H1 (cell line): ENCODE results near the gene ELOVL1. TPM values are rescaled to one million over a fixed set of nuclear protein-coding genes. Genes with fewer than 3 reads are reported as not detected.

Experiments used
- CTCF ChIA-PET: fragments of 300-600 bp; sonication (Branson Sonifier 250); formaldehyde crosslinking; loops from one replicate; lab custom pipeline; 2021; ENCODE audit not compliant: partially characterized antibody; lab: Charles Lee
- POLR2A ChIA-PET: fragments of 300-600 bp; sonication (Branson Sonifier 250); formaldehyde crosslinking; loops from one replicate; lab custom pipeline; 2021; ENCODE audit warnings: inconsistent platforms; ENCODE audit not compliant: partially characterized antibody; lab: Charles Lee
- DNase-seq, 2 experiments: peaks; one replicate each; pipeline versions ENCODE4 v3.0.0 to v3.0.0-alpha.2; 2010 to 2022; ENCODE audit warnings: low spot score in 2 of 2, low read depth in 1 of 2, mixed read lengths in 1 of 2
- FAIRE-seq: peaks from 2 replicates; lab custom pipeline; 2011; peaks lifted over from hg19 to GRCh38; lab: Jason Lieb, UNC
- H2AFZ ChIP-seq: 2 replicates; pipeline ENCODE4 v1.8.1; 2012; ENCODE audit warnings: low read length, inconsistent platforms
- H2AK5ac ChIP-seq: 2 replicates; pipeline ENCODE4 v1.6.1; 2013; ENCODE audit warnings: low read depth, low read length
- H2BK120ac ChIP-seq: replicated peaks from 2 replicates; pipeline ENCODE3; 2013; ENCODE audit warnings: low read depth, low read length, inconsistent platforms
- H2BK12ac ChIP-seq: 2 replicates; pipeline ENCODE4 v1.6.1; 2013; ENCODE audit warnings: low read depth, low read length
- H2BK15ac ChIP-seq: 2 replicates; pipeline ENCODE4 v1.6.1; 2013; ENCODE audit warnings: low read length
- H2BK20ac ChIP-seq: 2 replicates; pipeline ENCODE4 v1.6.1; 2013; ENCODE audit warnings: low read length
- H2BK5ac ChIP-seq: 2 replicates; pipeline ENCODE4 v1.6.1; 2013; ENCODE audit warnings: low read depth, low read length
- H3K14ac ChIP-seq: 2 replicates; pipeline ENCODE4 v1.6.1; 2013; ENCODE audit warnings: inconsistent platforms; ENCODE audit not compliant: insufficient read length
- H3K18ac ChIP-seq: 2 replicates; pipeline ENCODE4 v1.6.1; 2013; ENCODE audit warnings: low read length; ENCODE audit errors: extremely low read depth
- H3K23ac ChIP-seq: 2 replicates; pipeline ENCODE4 v1.6.1; 2013; ENCODE audit warnings: inconsistent platforms; ENCODE audit not compliant: insufficient read length
- H3K23me2 ChIP-seq: 2 replicates; pipeline ENCODE4 v1.6.1; 2013; ENCODE audit warnings: low read depth, low read length
- H3K27ac ChIP-seq: 2 replicates; pipeline ENCODE4 v1.6.1; 2011; ENCODE audit warnings: low read depth, low read length, inconsistent platforms
- H3K27me3 ChIP-seq, 4 experiments: replicated peaks in 1 of 4; 1 replicate in 1 of 4; 2 replicates in 3 of 4; pipeline versions ENCODE4 v1.6.1 to v1.8.1; 2011 to 2013; ENCODE audit warnings: low read length in 3 of 4, mild to moderate bottlenecking in 3 of 4, inconsistent platforms in 2 of 4, mixed read lengths in 2 of 4, moderate library complexity in 1 of 4; ENCODE audit not compliant: control insufficient read depth in 3 of 4, insufficient read depth in 3 of 4; ENCODE audit errors: extremely low read depth in 1 of 4
- H3K36me3 ChIP-seq, 4 experiments: 2 replicates each; pipeline versions ENCODE4 v1.6.1 to v1.8.1; 2011 to 2013; ENCODE audit warnings: mild to moderate bottlenecking in 4 of 4, low read length in 3 of 4, moderate library complexity in 2 of 4, control low read depth in 1 of 4, inconsistent platforms in 1 of 4; ENCODE audit not compliant: insufficient read depth in 4 of 4, control insufficient read depth in 2 of 4
- H3K4ac ChIP-seq: replicated peaks from 2 replicates; pipeline ENCODE3; 2013; ENCODE audit warnings: low read length, low read depth, mixed read lengths, inconsistent platforms; ENCODE audit not compliant: insufficient read length
- H3K4me1 ChIP-seq, 4 experiments: replicated peaks in 1 of 4; 1 replicate in 1 of 4; 2 replicates in 3 of 4; pipeline versions ENCODE4 v1.6.1 to v1.8.1; 2011 to 2013; ENCODE audit warnings: low read length in 3 of 4, inconsistent platforms in 2 of 4, mixed read lengths in 1 of 4; ENCODE audit not compliant: insufficient read depth in 4 of 4, control insufficient read depth in 3 of 4
- H3K4me2 ChIP-seq, 2 experiments: 2 replicates each; pipeline versions ENCODE4 v1.6.1 to v1.8.1; 2011 to 2013; ENCODE audit warnings: low read depth in 2 of 2, low read length in 2 of 2, control low read depth in 1 of 2, inconsistent platforms in 1 of 2, mild to moderate bottlenecking in 1 of 2; ENCODE audit not compliant: insufficient read depth in 1 of 2
- H3K4me3 ChIP-seq, 4 experiments: fragments of 200-600, 300-600 bp in 1 of 4; sonication (generic), shearing (Covaris generic), sonication (Bioruptor Twin) in 1 of 4; 2 replicates each; pipeline versions ENCODE4 v1.5.1 to v1.8.1; 2011 to 2016; ENCODE audit warnings: low read length in 4 of 4, low read depth in 3 of 4, control low read depth in 2 of 4, inconsistent platforms in 2 of 4, mild to moderate bottlenecking in 2 of 4, mixed read lengths in 1 of 4, moderate library complexity in 1 of 4; ENCODE audit not compliant: insufficient read depth in 2 of 4; ENCODE audit errors: extremely low read depth in 1 of 4
- H3K56ac ChIP-seq: replicated peaks from 2 replicates; pipeline ENCODE3; 2013; ENCODE audit warnings: low read depth, mild to moderate bottlenecking, mixed read lengths, low read length, inconsistent platforms; ENCODE audit not compliant: insufficient read length
- H3K79me1 ChIP-seq: 2 replicates; pipeline ENCODE4 v1.6.1; 2013; ENCODE audit warnings: low read depth, low read length, control low read depth
- H3K79me2 ChIP-seq, 2 experiments: 2 replicates each; pipeline versions ENCODE4 v1.6.1 to v1.8.1; 2012 to 2013; ENCODE audit warnings: low read length in 2 of 2, mild to moderate bottlenecking in 2 of 2, inconsistent platforms in 1 of 2; ENCODE audit not compliant: insufficient read depth in 2 of 2, control insufficient read depth in 1 of 2
- H3K9ac ChIP-seq, 4 experiments: replicated peaks in 1 of 4; 1 replicate in 1 of 4; 2 replicates in 3 of 4; pipeline versions ENCODE4 v1.6.1 to v1.8.1; 2011 to 2013; ENCODE audit warnings: low read depth in 3 of 4, low read length in 3 of 4, control low read depth in 2 of 4, mild to moderate bottlenecking in 2 of 4, moderate library complexity in 2 of 4, inconsistent platforms in 1 of 4; ENCODE audit errors: extremely low read depth in 1 of 4
- H3K9me3 ChIP-seq, 2 experiments: 2 replicates each; pipeline versions ENCODE4 v1.6.1 to v1.8.1; 2012 to 2013; ENCODE audit warnings: mild to moderate bottlenecking in 2 of 2, moderate library complexity in 2 of 2, control low read depth in 1 of 2, inconsistent platforms in 1 of 2, low read depth in 1 of 2, low read length in 1 of 2, mixed read lengths in 1 of 2; ENCODE audit not compliant: insufficient read depth in 2 of 2
- H4K20me1 ChIP-seq, 2 experiments: replicated peaks in 1 of 2; 2 replicates each; pipeline versions ENCODE3 to v1.8.1; 2011 to 2013; ENCODE audit warnings: inconsistent platforms in 2 of 2, low read length in 2 of 2, mild to moderate bottlenecking in 1 of 2; ENCODE audit not compliant: insufficient read depth in 2 of 2, control insufficient read depth in 1 of 2
- H4K5ac ChIP-seq: 2 replicates; pipeline ENCODE4 v1.6.1; 2013; ENCODE audit warnings: low read length, low read depth, mixed read lengths, inconsistent platforms; ENCODE audit not compliant: insufficient read length
- H4K8ac ChIP-seq: 2 replicates; pipeline ENCODE4 v1.8.0; 2013; ENCODE audit warnings: mild to moderate bottlenecking, moderate library complexity, low read length, inconsistent platforms; ENCODE audit not compliant: insufficient read depth; ENCODE audit errors: extremely low read depth
- H4K91ac ChIP-seq: replicated peaks from 2 replicates; pipeline ENCODE3; 2013; ENCODE audit warnings: low read length, mixed read lengths, inconsistent platforms; ENCODE audit not compliant: insufficient read length
- BACH1 ChIP-seq: IDR thresholded peaks from 2 replicates; pipeline ENCODE4 v1.6.1; 2012; ENCODE audit warnings: low read length, improper control_type of control experiment
- CREB1 ChIP-seq: IDR thresholded peaks from 2 replicates; pipeline ENCODE4 v1.6.1; 2012; ENCODE audit warnings: inconsistent platforms
- E2F6 ChIP-seq: IDR thresholded peaks from 2 replicates; pipeline ENCODE4 v1.6.1; 2012; ENCODE audit warnings: inconsistent platforms
- EZH2 ChIP-seq: fragments of 200-600 bp; sonication (generic); IDR thresholded peaks from 2 replicates; pipeline ENCODE4 v1.7.1; 2012; ENCODE audit warnings: low read depth, mild to moderate bottlenecking, moderate library complexity, low read length, inconsistent platforms; ENCODE audit not compliant: severe bottlenecking
- KDM5A ChIP-seq: fragments of 200-600 bp; IDR thresholded peaks from 2 replicates; pipeline ENCODE4 v1.7.1; 2012; ENCODE audit warnings: mild to moderate bottlenecking, low read length, inconsistent platforms, mixed read lengths
- POU5F1 ChIP-seq: IDR thresholded peaks from 2 replicates; pipeline ENCODE4 v1.6.1; 2011; ENCODE audit warnings: low read depth, mild to moderate bottlenecking, low read length, moderate library complexity
- RNF2 ChIP-seq: fragments of 200-900, 300-1000 bp; sonication (generic); IDR thresholded peaks from 2 replicates; pipeline ENCODE4 v1.7.1; 2016; ENCODE audit warnings: borderline replicate concordance, low read depth, mild to moderate bottlenecking, antibody characterized with exemption, low read length; ENCODE audit not compliant: poor library complexity, severe bottlenecking; ENCODE audit errors: missing control alignments
- SIX5 ChIP-seq: IDR thresholded peaks from 2 replicates; pipeline ENCODE4 v1.6.1; 2011; ENCODE audit warnings: mild to moderate bottlenecking, low read depth, low read length
- SP4 ChIP-seq: IDR thresholded peaks from 2 replicates; pipeline ENCODE4 v1.6.1; 2012; ENCODE audit warnings: low read length, inconsistent platforms
- TEAD4 ChIP-seq: IDR thresholded peaks from 2 replicates; pipeline ENCODE4 v1.6.1; 2012; ENCODE audit warnings: low read depth, low read length, inconsistent platforms, mixed read lengths
- WGBS, 2 experiments: shearing (Covaris generic) in 1 of 2; methylation state at CpG; one replicate each; pipeline versions ENCODE4 v1.1.6 to v1.1.7; 2013 to 2015; ENCODE audit warnings: low lambda C conversion rate in 2 of 2, mixed read lengths in 2 of 2, inconsistent platforms in 1 of 2, low coverage in 1 of 2, missing lambda C conversion rate in 1 of 2; ENCODE audit not compliant: insufficient replicate concordance in 2 of 2, insufficient coverage in 1 of 2, insufficient read length in 1 of 2; ENCODE audit errors: extremely low coverage in 1 of 2, missing lambda C conversion rate in 1 of 2; 5-methylcytosine and 5-hydroxymethylcytosine counted together
- polyA plus RNA-seq, 7 experiments: library from polyadenylated mRNA; depleted of rRNA in 3 of 7; stranded (reverse) in 5 of 7; unstranded in 2 of 7; fragments of >200 nt in 5 of 7; fragments of 200-250 nt in 2 of 7; gene quantifications; 1 replicate in 5 of 7; 2 replicates in 1 of 7; 4 replicates in 1 of 7; pipeline versions ENCODE4 v1.2.1 to v1.2.3, GENCODE V29; 2011 to 2013; ENCODE audit warnings: missing spikeins in 2 of 7, mixed read lengths in 2 of 7
- total RNA-seq: library from RNA; stranded (reverse); fragmentation: NEBNext Ultra II Directional; extraction: Animal tissue kit (Norgen Biotek cat#: 25700); gene quantifications from 2 replicates; pipeline ENCODE4 v1.2.1, GENCODE V29; 2021

Gene ELOVL1
- total and polyA plus RNA-seq, 2 of the 8 experiments (the other 6 are each of a cell fraction or from before 2014, with no cell fraction given) = 28.5 to 68.1 TPM

- TF ChIP-seq CREB1 (no peak), SP4 (no peak), TEAD4 (no peak), KDM5A (no peak), POU5F1 (no peak), SIX5 (no peak), BACH1 (no peak), E2F6 (no peak), RNF2 (no peak), EZH2 (no peak)
- Histone ChIP-seq H3K79me1 (no peaks in the 10 kb centered on the region), H3K27ac (no peak overlapping the region), H3K4me3 (no peak overlapping the region), H2AFZ (no peak overlapping the region), H2BK120ac (no peak overlapping the region), H3K9ac (no peak overlapping the region), H2AK5ac (no peak overlapping the region), H3K14ac (no peak overlapping the region), H4K20me1 (no peaks in the 10 kb centered on the region), H3K4ac (no peak overlapping the region), H4K8ac (no peak overlapping the region), H3K4me1 (no peaks in the 10 kb centered on the region), H3K36me3 (peaks cover 0 to 2% (median 0%) of the 10 kb centered on the region in 4 experiments; a peak in 1 of 8 replicates), H2BK15ac (no peak overlapping the region), H3K56ac (no peak overlapping the region), H2BK20ac (no peak overlapping the region), H2BK5ac (no peak overlapping the region), H3K27me3 (no peaks in the 10 kb centered on the region), H3K4me2 (no peak overlapping the region), H3K18ac (no peak overlapping the region), H3K23ac (no peak overlapping the region), H2BK12ac (no peak overlapping the region), H4K5ac (no peak overlapping the region), H4K91ac (no peak overlapping the region), H3K9me3 (no peaks in the 10 kb centered on the region), H3K79me2 (no peaks in the 10 kb centered on the region), H3K23me2 (no peaks in the 10 kb centered on the region)
- 91% methylated on average over 3 of the region's 3 CpGs; no CpG with 5 or more reads in 1 of the 2 experiments for WGBS, 2 experiments
- POLR2A ChIA-PET = interaction anchor here (1.2 kb wide), 1 partner anchor 180 kb away, joined by 4 read pairs; no protein-coding TSS in a partner anchor
- no peak for FAIRE-seq
- CTCF ChIA-PET = interaction anchor here (0.7 to 4.5 kb wide), 3 partner anchors 16 to 168 kb away, joined by 3 to 21 read pairs (median 3); no protein-coding TSS in a partner anchor
- DNase-seq = no peak
Measured at GRCh38 chr1:43398227-43398626, 30.4 kb upstream of the ELOVL1 start.
